Measurements from ENCODE around the gene ETV7.

DNA sequence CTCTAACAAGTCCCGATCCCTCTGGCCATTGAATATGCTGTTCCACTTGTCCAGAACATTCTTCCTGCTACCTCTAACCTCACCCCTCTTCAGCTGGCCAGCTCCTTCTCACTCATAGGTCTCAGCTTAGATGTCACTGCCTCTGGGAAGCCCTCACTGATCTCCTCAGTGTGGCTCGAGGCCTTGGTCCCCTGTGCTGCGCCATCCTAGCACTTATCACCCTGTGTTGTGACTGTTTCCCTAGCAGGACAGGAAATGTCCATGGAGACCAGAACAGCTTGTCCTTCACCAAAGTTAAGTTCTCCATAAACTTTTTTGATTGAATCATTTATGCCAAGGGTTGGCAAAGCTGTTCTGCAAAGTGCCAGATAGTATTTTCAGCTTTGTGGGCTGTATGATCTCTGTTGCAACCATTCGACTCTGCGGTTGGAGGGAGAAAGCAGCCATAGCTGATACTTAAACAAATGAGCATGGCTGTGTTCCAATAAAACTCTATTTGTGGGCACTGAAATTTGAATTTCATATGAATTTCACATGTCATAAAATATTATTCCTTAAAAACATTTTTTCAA, 44.3 kb downstream of the ETV7 start:
- no peak for TF ChIP-seq POLR2AphosphoS5 (IDR thresholded peaks at IDR 0.05)
- TF ChIP-seq, protein P1, sequence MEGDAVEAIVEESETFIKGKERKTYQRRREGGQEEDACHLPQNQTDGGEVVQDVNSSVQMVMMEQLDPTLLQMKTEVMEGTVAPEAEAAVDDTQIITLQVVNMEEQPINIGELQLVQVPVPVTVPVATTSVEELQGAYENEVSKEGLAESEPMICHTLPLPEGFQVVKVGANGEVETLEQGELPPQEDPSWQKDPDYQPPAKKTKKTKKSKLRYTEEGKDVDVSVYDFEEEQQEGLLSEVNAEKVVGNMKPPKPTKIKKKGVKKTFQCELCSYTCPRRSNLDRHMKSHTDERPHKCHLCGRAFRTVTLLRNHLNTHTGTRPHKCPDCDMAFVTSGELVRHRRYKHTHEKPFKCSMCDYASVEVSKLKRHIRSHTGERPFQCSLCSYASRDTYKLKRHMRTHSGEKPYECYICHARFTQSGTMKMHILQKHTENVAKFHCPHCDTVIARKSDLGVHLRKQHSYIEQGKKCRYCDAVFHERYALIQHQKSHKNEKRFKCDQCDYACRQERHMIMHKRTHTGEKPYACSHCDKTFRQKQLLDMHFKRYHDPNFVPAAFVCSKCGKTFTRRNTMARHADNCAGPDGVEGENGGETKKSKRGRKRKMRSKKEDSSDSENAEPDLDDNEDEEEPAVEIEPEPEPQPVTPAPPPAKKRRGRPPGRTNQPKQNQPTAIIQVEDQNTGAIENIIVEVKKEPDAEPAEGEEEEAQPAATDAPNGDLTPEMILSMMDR (IDR thresholded peaks at IDR 0.05), result no peak
- no peak for TF ChIP-seq POLR2A (IDR thresholded peaks at IDR 0.05)

Data from gastroesophageal sphincter (tissue), 3 donors.